NCI-H69 (cell line): ENCODE results near the gene CCDC146.
"Not testable (repeated sequence)": the region's sequence is repeated elsewhere in the genome, so short reads cannot be mapped to it uniquely, and the experiment has no call there.

ENCODE experiments used
- DNase-seq: peaks from one replicate; lab custom pipeline; 2025; lab: John Stamatoyannopoulos, UW

Gene CCDC146

GRCh38 chr7:77202481-77202976 is 80.1 kb downstream of the CCDC146 start:
- no peak for DNase-seq

- DNase-seq, result no peak
Measured at GRCh38 chr7:77205706-77206105, 83.3 kb downstream of the CCDC146 start.

GRCh38 chr7:77208416-77208815 is 86.0 kb downstream of the CCDC146 start:
- DNase-seq, result no peak

- DNase-seq, result no peak
Measured at GRCh38 chr7:77209479-77210139, 87.2 kb downstream of the CCDC146 start.

- DNase-seq, result no peak
Measured at GRCh38 chr7:77216181-77216845, 93.9 kb downstream of the CCDC146 start.

- DNase-seq, result no peak
Measured at GRCh38 chr7:77217474-77218185, 95.2 kb downstream of the CCDC146 start.

GRCh38 chr7:77219701-77220331 is 97.4 kb downstream of the CCDC146 start:
- DNase-seq, result not testable (repeated sequence)

GRCh38 chr7:77222065-77222464 is 99.7 kb downstream of the CCDC146 start:
- DNase-seq, result no peak

- no peak for DNase-seq
Measured at GRCh38 chr7:77222819-77223218, 100.4 kb downstream of the CCDC146 start.

GRCh38 chr7:77223261-77223660 is 100.8 kb downstream of the CCDC146 start:
- no peak for DNase-seq

- no peak for DNase-seq
Measured at GRCh38 chr7:77226357-77226839, 104.0 kb downstream of the CCDC146 start.

GRCh38 chr7:77228795-77229194 is 106.4 kb downstream of the CCDC146 start:
- not testable (repeated sequence) for DNase-seq

- no peak for DNase-seq
Measured at GRCh38 chr7:77232467-77232866, 110.1 kb downstream of the CCDC146 start.

- no peak for DNase-seq
Measured at GRCh38 chr7:77235276-77235675, 112.9 kb downstream of the CCDC146 start.

GRCh38 chr7:77238703-77239136 is 116.3 kb downstream of the CCDC146 start:
- DNase-seq, result no peak

GRCh38 chr7:77239471-77239870 is 117.1 kb downstream of the CCDC146 start:
- no peak for DNase-seq

GRCh38 chr7:77242068-77242467 is 119.7 kb downstream of the CCDC146 start:
- no peak for DNase-seq

- no peak for DNase-seq
Measured at GRCh38 chr7:77242554-77242953, 120.1 kb downstream of the CCDC146 start.

- DNase-seq, result no peak
Measured at GRCh38 chr7:77244222-77244934, 122.0 kb downstream of the CCDC146 start.

GRCh38 chr7:77245015-77245755 is 122.8 kb downstream of the CCDC146 start:
- DNase-seq, result no peak
